H9 (cell line): ENCODE measurements around the gene NSF. TPM values are rescaled to one million over a fixed set of nuclear protein-coding genes. Genes with fewer than 3 reads are reported as not detected.
"Not testable (repeated sequence)": the region's sequence is repeated elsewhere in the genome, so short reads cannot be mapped to it uniquely, and the experiment has no call there.

Source experiments
- DNase-seq: peaks from one replicate; pipeline ENCODE4 v3.0.0-alpha.2; 2017
- H2AFZ ChIP-seq: one replicate; pipeline ENCODE4 v1.6.1; 2013; ENCODE audit warnings: mild to moderate bottlenecking, low read length, control low read depth, moderate library complexity
- H2AK5ac ChIP-seq: 2 replicates; pipeline ENCODE4 v1.6.1; 2013; ENCODE audit warnings: low read length, control low read depth, mixed read lengths; ENCODE audit not compliant: insufficient read length
- H2BK120ac ChIP-seq: one replicate; pipeline ENCODE4 v1.6.1; 2013; ENCODE audit warnings: low read depth, mild to moderate bottlenecking, low read length, control low read depth, inconsistent platforms; ENCODE audit not compliant: poor library complexity, severe bottlenecking
- H2BK12ac ChIP-seq: 2 replicates; pipeline ENCODE4 v1.6.1; 2013; ENCODE audit warnings: low read length, control low read depth, mixed read lengths, low read depth; ENCODE audit not compliant: insufficient read length
- H2BK15ac ChIP-seq: 2 replicates; pipeline ENCODE4 v1.6.1; 2013; ENCODE audit warnings: low read depth, low read length, control low read depth
- H2BK20ac ChIP-seq: one replicate; pipeline ENCODE4 v1.6.1; 2013; ENCODE audit warnings: low read depth, mild to moderate bottlenecking, low read length, control low read depth, inconsistent platforms; ENCODE audit not compliant: poor library complexity, severe bottlenecking
- H2BK5ac ChIP-seq: 2 replicates; pipeline ENCODE4 v1.6.1; 2013; ENCODE audit warnings: low read length, control low read depth, mixed read lengths; ENCODE audit not compliant: insufficient read length
- H3K14ac ChIP-seq: 2 replicates; pipeline ENCODE4 v1.6.1; 2013; ENCODE audit warnings: low read length, control low read depth; ENCODE audit not compliant: insufficient read depth
- H3K18ac ChIP-seq: 2 replicates; pipeline ENCODE4 v1.6.1; 2013; ENCODE audit warnings: low read depth, mild to moderate bottlenecking, mixed read lengths, low read length, control low read depth; ENCODE audit not compliant: insufficient read length
- H3K23ac ChIP-seq: 2 replicates; pipeline ENCODE4 v1.6.1; 2013; ENCODE audit warnings: low read length, control low read depth, mixed read lengths, low read depth; ENCODE audit not compliant: insufficient read length
- H3K23me2 ChIP-seq: 2 replicates; pipeline ENCODE4 v1.6.1; 2013; ENCODE audit warnings: low read depth, mild to moderate bottlenecking, mixed read lengths, low read length, control low read depth; ENCODE audit not compliant: insufficient read length, poor library complexity, severe bottlenecking
- H3K27ac ChIP-seq: 2 replicates; pipeline ENCODE4 v1.5.1; 2013; ENCODE audit warnings: low read length, control low read depth, mixed read lengths, low read depth; ENCODE audit not compliant: insufficient read length
- H3K27me3 ChIP-seq: 2 replicates; pipeline ENCODE4 v1.6.1; 2013; ENCODE audit warnings: low read length, control low read depth, inconsistent platforms; ENCODE audit not compliant: insufficient read depth
- H3K4ac ChIP-seq: 2 replicates; pipeline ENCODE4 v1.6.1; 2013; ENCODE audit warnings: low read depth, mild to moderate bottlenecking, control low read depth, inconsistent platforms, low read length, moderate library complexity
- H3K4me1 ChIP-seq: 2 replicates; pipeline ENCODE4 v1.6.1; 2013; ENCODE audit warnings: low read length, control low read depth, inconsistent platforms; ENCODE audit not compliant: insufficient read depth
- H3K4me2 ChIP-seq: 2 replicates; pipeline ENCODE4 v1.6.1; 2013; ENCODE audit warnings: low read length, control low read depth, mixed read lengths; ENCODE audit not compliant: insufficient read length, insufficient read depth
- H3K56ac ChIP-seq: 2 replicates; pipeline ENCODE4 v1.6.1; 2013; ENCODE audit warnings: low read depth, mild to moderate bottlenecking, mixed read lengths, low read length, control low read depth; ENCODE audit not compliant: insufficient read length
- H3K79me1 ChIP-seq: 2 replicates; pipeline ENCODE4 v1.6.1; 2013; ENCODE audit warnings: low read depth, mild to moderate bottlenecking, moderate library complexity, low read length, control low read depth, inconsistent platforms; ENCODE audit not compliant: insufficient read depth, poor library complexity, severe bottlenecking
- H3K79me2 ChIP-seq: 2 replicates; pipeline ENCODE4 v1.6.1; 2013; ENCODE audit warnings: low read length, control low read depth, inconsistent platforms; ENCODE audit not compliant: insufficient read depth
- H3K9ac ChIP-seq: 2 replicates; pipeline ENCODE4 v1.6.1; 2013; ENCODE audit warnings: low read length, control low read depth, mixed read lengths; ENCODE audit not compliant: insufficient read length; ENCODE audit errors: extremely low read depth
- H3K9me3 ChIP-seq: one replicate; pipeline ENCODE4 v1.6.1; 2013; ENCODE audit warnings: low read depth, low read length, inconsistent platforms; ENCODE audit not compliant: control insufficient read depth
- H3T11ph ChIP-seq: one replicate; pipeline ENCODE4 v1.6.1; 2013; ENCODE audit warnings: mild to moderate bottlenecking, low read length, control low read depth, inconsistent platforms
- H4K20me1 ChIP-seq: one replicate; pipeline ENCODE4 v1.6.1; 2013; ENCODE audit not compliant: control insufficient read depth, insufficient read length, insufficient read depth
- H4K5ac ChIP-seq: 2 replicates; pipeline ENCODE4 v1.6.1; 2013; ENCODE audit warnings: low read depth, mild to moderate bottlenecking, mixed read lengths, low read length, control low read depth; ENCODE audit not compliant: insufficient read length
- H4K8ac ChIP-seq: replicated peaks from 2 replicates; pipeline ENCODE4 v1.6.1; 2013; ENCODE audit warnings: low read length, control low read depth, mixed read lengths, low read depth; ENCODE audit not compliant: insufficient read length
- H4K91ac ChIP-seq: 2 replicates; pipeline ENCODE4 v1.6.1; 2013; ENCODE audit warnings: low read depth, mild to moderate bottlenecking, moderate library complexity, mixed read lengths, low read length, control low read depth; ENCODE audit not compliant: insufficient read length
- H3K27ac Mint-ChIP-seq, 3 experiments: 2 replicates in 2 of 3; 3 replicates in 1 of 3; pipeline ENCODE4 v1.8.0; 2020 to 2021; ENCODE audit warnings: mixed read lengths in 3 of 3, mild to moderate bottlenecking in 1 of 3, moderate library complexity in 1 of 3
- H3K27me3 Mint-ChIP-seq: 2 replicates; pipeline ENCODE4 v1.8.0; 2021; ENCODE audit warnings: low read depth, mild to moderate bottlenecking, moderate library complexity, mixed read lengths
- H3K36me3 Mint-ChIP-seq, 3 experiments: 2 replicates in 2 of 3; 3 replicates in 1 of 3; pipeline ENCODE4 v1.8.0; 2020 to 2021; ENCODE audit warnings: low read depth in 3 of 3, mixed read lengths in 3 of 3; ENCODE audit not compliant: insufficient read depth in 1 of 3
- H3K4me1 Mint-ChIP-seq, 2 experiments: 2 replicates each; pipeline ENCODE4 v1.8.0; 2020; ENCODE audit warnings: mixed read lengths in 2 of 2
- H3K4me3 Mint-ChIP-seq, 2 experiments: 2 replicates in 1 of 2; 3 replicates in 1 of 2; pipeline ENCODE4 v1.8.0; 2020 to 2021; ENCODE audit warnings: mild to moderate bottlenecking in 2 of 2, mixed read lengths in 2 of 2, moderate library complexity in 1 of 2
- H3K9me3 Mint-ChIP-seq, 2 experiments: 2 replicates in 1 of 2; 3 replicates in 1 of 2; pipeline ENCODE4 v1.8.0; 2020; ENCODE audit warnings: mild to moderate bottlenecking in 2 of 2, mixed read lengths in 2 of 2, moderate library complexity in 1 of 2
- WGBS: extraction: QIAGEN DNeasy Blood & Tissue Kit; methylation state at CpG from one replicate; pipeline ENCODE4 v1.1.7; 2013; ENCODE audit warnings: missing lambda C conversion rate, low lambda C conversion rate, mixed read lengths; ENCODE audit not compliant: insufficient read length; ENCODE audit errors: extremely low coverage; 5-methylcytosine and 5-hydroxymethylcytosine counted together
- total RNA-seq: library from RNA; stranded (reverse); gene quantifications from 2 replicates; pipeline ENCODE4 v1.2.1, GENCODE V29; 2021

NSF gene
- total RNA-seq, 1 experiment from 2014 or later, result 36.4 TPM

DNA sequence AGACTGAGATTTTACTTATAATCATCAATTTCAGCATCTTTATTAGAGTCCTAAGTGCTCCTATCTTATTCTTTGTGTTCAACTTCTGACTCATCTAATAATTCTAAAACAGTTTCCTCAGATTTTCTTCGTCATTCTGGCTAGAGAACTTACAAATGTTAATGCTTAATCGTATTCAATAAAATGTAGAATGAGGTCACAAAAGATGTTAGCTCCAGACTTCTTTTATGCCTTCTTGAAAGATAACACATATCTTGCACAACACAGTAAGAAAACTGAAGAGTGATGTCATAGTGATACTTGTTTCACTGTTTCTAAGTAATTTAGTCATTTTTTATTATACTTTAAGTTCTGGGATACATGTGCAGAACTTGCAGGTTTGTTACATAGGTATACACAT lies 93.2 kb downstream of the NSF start:
- not testable (repeated sequence) for H3K27me3 ChIP-seq, H3K4me1 Mint-ChIP-seq, H3K79me2 ChIP-seq, H3K36me3 Mint-ChIP-seq, H2AK5ac ChIP-seq, H4K8ac ChIP-seq, H3K9me3 Mint-ChIP-seq, H3K56ac ChIP-seq, H4K20me1 ChIP-seq, H3K4me3 Mint-ChIP-seq, H3K4ac ChIP-seq, H2BK20ac ChIP-seq, H4K91ac ChIP-seq, H3K27me3 Mint-ChIP-seq, H3K9me3 ChIP-seq, H4K5ac ChIP-seq, H3K27ac ChIP-seq, H3K4me1 ChIP-seq, H2BK120ac ChIP-seq, H3K27ac Mint-ChIP-seq, H3K14ac ChIP-seq, H2BK12ac ChIP-seq, H3T11ph ChIP-seq, H2BK5ac ChIP-seq, H3K4me2 ChIP-seq, H3K79me1 ChIP-seq, H2BK15ac ChIP-seq, H3K23ac ChIP-seq, DNase-seq, H2AFZ ChIP-seq, H3K9ac ChIP-seq, H3K18ac ChIP-seq, H3K23me2 ChIP-seq
- WGBS, result no CpG with 5 or more reads among the region's 2 CpGs

DNA sequence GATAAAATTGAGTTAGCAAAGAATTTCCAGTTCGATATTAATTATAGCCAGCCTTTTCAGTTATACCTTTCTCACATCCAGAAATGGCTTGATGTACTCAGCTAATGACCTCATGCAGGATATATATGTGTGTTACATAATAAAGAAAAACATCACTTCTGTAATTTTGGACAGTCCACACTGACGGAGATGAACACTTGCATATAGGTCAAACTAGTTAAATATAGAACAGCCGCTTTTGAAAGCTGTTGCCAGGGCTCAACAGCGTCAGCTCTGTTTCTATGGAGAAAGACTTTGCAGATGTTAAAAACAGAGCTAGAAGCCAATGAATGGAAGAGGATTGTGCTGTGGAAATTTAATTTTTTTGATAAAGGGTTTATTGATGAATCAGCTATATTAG lies 94.8 kb downstream of the NSF start:
- not testable (repeated sequence) for H3K9me3 Mint-ChIP-seq, H3K4ac ChIP-seq, H3K4me1 ChIP-seq, H3K27me3 Mint-ChIP-seq, H2BK12ac ChIP-seq, H3K56ac ChIP-seq, H3K4me1 Mint-ChIP-seq, H3K23me2 ChIP-seq, H3K36me3 Mint-ChIP-seq, H2BK15ac ChIP-seq, H4K5ac ChIP-seq, H3K79me1 ChIP-seq, H2BK20ac ChIP-seq, H4K8ac ChIP-seq, H3K27me3 ChIP-seq, H3K4me2 ChIP-seq, DNase-seq, H3T11ph ChIP-seq, H2BK5ac ChIP-seq, H4K20me1 ChIP-seq, H3K18ac ChIP-seq, H3K4me3 Mint-ChIP-seq, H3K9me3 ChIP-seq, H3K9ac ChIP-seq, H2AFZ ChIP-seq, H4K91ac ChIP-seq, H3K23ac ChIP-seq, H3K14ac ChIP-seq, H3K79me2 ChIP-seq, H2BK120ac ChIP-seq, H2AK5ac ChIP-seq, H3K27ac Mint-ChIP-seq, H3K27ac ChIP-seq
- WGBS, result no CpG with 5 or more reads among the region's 4 CpGs
